ENCODE results near the gene FST. TPM values are rescaled to one million over a fixed set of nuclear protein-coding genes. Genes with fewer than 3 reads are reported as not detected.

The FST gene
- polyA plus RNA-seq, 1 of the 3 experiments (the other 2 are of a cell fraction) = 157 TPM

DNA sequence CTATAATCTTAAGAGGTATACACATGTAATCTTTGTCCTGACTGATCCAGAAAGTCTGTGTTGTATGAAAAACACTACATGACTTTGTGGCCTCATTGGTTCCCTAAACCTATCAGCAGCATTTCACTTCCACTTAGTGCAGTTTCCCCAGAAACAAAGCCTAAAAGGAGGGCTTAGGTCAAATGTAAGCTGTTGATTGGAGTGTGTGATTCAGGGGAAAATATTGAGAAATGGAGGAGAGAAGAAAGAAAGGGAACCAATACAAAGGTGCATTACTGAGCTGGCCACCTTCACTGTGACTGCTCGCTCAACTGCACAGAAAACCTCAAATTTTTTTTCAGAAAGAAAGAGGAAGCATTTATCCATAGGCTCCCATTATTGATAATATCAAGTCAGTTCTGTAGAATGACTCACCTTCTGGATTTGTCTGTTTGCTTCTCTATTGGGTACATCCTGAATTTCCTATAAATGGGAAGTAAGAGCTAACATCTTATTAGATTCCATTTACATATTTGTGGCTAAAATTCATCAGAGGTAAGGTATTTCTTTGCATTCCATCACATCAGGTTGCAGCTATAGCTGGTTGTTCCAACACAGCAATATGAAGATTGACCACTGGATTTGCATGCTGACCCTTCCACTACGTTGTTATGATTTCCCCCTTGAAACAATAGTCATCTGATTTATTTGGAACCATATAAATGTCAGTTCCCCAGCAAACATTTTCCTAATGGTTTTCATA, 10.3 kb upstream of the FST start:
- H3K9ac ChIP-seq = no peak overlapping the region
- CTCF ChIA-PET = interaction anchor here (1.3 kb wide), 1 partner anchor 8 kb away, joined by 4 read pairs; no protein-coding TSS in a partner anchor
- H2AFZ ChIP-seq (ENCODE audit: low read depth) = peak overlapping the region; percentile 25; the same call in 1 of the 2 replicates
- no peaks in the 10 kb centered on the region for H3K27me3 ChIP-seq (ENCODE audit: insufficient read depth)
- no peak for TF ChIP-seq SMC3 (IDR thresholded peaks at IDR 0.05; ENCODE audit: low read depth, low read length)
- TF ChIP-seq, protein P1, sequence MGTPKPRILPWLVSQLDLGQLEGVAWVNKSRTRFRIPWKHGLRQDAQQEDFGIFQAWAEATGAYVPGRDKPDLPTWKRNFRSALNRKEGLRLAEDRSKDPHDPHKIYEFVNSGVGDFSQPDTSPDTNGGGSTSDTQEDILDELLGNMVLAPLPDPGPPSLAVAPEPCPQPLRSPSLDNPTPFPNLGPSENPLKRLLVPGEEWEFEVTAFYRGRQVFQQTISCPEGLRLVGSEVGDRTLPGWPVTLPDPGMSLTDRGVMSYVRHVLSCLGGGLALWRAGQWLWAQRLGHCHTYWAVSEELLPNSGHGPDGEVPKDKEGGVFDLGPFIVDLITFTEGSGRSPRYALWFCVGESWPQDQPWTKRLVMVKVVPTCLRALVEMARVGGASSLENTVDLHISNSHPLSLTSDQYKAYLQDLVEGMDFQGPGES (IDR thresholded peaks at IDR 0.05; ENCODE audit: low read depth, low read length) = no peak
- peak in 1 of 2 experiments; percentile 50; a peak in 1 of 4 replicates for TF ChIP-seq EP300 (IDR thresholded peaks at IDR 0.05; ENCODE audit: borderline replicate concordance in 1 of 2, low read depth in 1 of 2, low read length in 1 of 2)
- peak; percentile 60; the same call in 1 of the 2 replicates for TF ChIP-seq JUND (IDR thresholded peaks at IDR 0.05)
- peak; percentile 80 for TF ChIP-seq TEAD4 (IDR thresholded peaks at IDR 0.05; ENCODE audit: borderline replicate concordance, insufficient read depth)
- TF ChIP-seq, protein P2, sequence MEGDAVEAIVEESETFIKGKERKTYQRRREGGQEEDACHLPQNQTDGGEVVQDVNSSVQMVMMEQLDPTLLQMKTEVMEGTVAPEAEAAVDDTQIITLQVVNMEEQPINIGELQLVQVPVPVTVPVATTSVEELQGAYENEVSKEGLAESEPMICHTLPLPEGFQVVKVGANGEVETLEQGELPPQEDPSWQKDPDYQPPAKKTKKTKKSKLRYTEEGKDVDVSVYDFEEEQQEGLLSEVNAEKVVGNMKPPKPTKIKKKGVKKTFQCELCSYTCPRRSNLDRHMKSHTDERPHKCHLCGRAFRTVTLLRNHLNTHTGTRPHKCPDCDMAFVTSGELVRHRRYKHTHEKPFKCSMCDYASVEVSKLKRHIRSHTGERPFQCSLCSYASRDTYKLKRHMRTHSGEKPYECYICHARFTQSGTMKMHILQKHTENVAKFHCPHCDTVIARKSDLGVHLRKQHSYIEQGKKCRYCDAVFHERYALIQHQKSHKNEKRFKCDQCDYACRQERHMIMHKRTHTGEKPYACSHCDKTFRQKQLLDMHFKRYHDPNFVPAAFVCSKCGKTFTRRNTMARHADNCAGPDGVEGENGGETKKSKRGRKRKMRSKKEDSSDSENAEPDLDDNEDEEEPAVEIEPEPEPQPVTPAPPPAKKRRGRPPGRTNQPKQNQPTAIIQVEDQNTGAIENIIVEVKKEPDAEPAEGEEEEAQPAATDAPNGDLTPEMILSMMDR (IDR thresholded peaks at IDR 0.05) = no peak
- TF ChIP-seq FOSL2 (IDR thresholded peaks at IDR 0.05; ENCODE audit: borderline replicate concordance, low read depth) = peak; percentile 55; the same call in 1 of the 2 replicates
- TF ChIP-seq, protein P3, sequence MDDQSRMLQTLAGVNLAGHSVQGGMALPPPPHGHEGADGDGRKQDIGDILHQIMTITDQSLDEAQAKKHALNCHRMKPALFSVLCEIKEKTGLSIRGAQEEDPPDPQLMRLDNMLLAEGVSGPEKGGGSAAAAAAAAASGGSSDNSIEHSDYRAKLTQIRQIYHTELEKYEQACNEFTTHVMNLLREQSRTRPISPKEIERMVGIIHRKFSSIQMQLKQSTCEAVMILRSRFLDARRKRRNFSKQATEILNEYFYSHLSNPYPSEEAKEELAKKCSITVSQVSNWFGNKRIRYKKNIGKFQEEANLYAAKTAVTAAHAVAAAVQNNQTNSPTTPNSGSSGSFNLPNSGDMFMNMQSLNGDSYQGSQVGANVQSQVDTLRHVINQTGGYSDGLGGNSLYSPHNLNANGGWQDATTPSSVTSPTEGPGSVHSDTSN (IDR thresholded peaks at IDR 0.05) = 0 out of 2 replicates have a peak, but pooled peaks have one; percentile 16
- H3K4me1 ChIP-seq (ENCODE audit: control insufficient read depth in 1 of 2, insufficient read depth in 2 of 2, low read depth in 1 of 2, low read length in 1 of 2) = no peaks in the 10 kb centered on the region
- peaks cover 5% of the 10 kb centered on the region for H3F3A ChIP-seq (replicated peaks; ENCODE audit: insufficient read depth)
- no peaks in the 10 kb centered on the region for H3K79me2 ChIP-seq (ENCODE audit: insufficient read depth)
- 20% methylated on average over 2 of the region's 2 CpGs for WGBS (ENCODE audit: low lambda C conversion rate)
- no peaks in the 10 kb centered on the region for H4K20me1 ChIP-seq (ENCODE audit: insufficient read depth)
- H3K4me2 ChIP-seq = 0 out of 2 replicates have a peak overlapping the region, but pooled peaks have one; percentile 25
- peak overlapping the region in 1 of 2 experiments; percentile 40; a peak in 2 of 4 replicates for H3K27ac ChIP-seq (ENCODE audit: low read depth in 2 of 2, low read length in 1 of 2)
- H3K4me3 ChIP-seq (ENCODE audit: low read depth in 2 of 2, low read length in 1 of 2) = no peak overlapping the region
- H3K36me3 ChIP-seq (replicated peaks in 1 of 2; ENCODE audit: control insufficient read depth in 1 of 2, insufficient read depth in 2 of 2, low read length in 1 of 2) = no peaks in the 10 kb centered on the region
- no peaks in the 10 kb centered on the region for H3K9me2 ChIP-seq
- POLR2A ChIA-PET = no interaction called here
- DNase-seq = no peak
- H3K9me3 ChIP-seq = no peaks in the 10 kb centered on the region

DNA sequence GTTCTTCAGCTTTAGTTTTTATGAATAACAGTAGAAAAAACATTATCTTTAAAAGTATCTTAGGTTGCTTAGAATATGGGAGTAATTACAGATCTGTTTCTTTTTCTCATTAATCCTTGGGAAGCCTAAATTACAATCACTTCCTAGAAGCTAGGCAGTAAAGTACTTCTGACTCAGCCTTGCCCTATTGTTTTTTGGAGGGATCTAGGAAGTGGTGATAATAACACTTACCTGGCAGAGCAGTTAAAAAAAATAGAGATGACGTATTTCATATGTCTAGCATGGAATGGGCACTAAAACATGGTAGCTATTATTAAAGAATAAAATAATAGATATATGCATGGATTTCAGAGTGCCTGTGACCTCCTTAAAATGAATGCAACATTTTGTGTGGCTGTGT, 8.2 kb upstream of the FST start:
- Histone ChIP-seq H3K36me3 (replicated peaks in 1 of 2; ENCODE audit: control insufficient read depth in 1 of 2, insufficient read depth in 2 of 2, low read length in 1 of 2) (no peaks in the 10 kb centered on the region), H3K27me3 (ENCODE audit: insufficient read depth) (no peaks in the 10 kb centered on the region), H4K20me1 (ENCODE audit: insufficient read depth) (no peaks in the 10 kb centered on the region), H3K79me2 (ENCODE audit: insufficient read depth) (no peaks in the 10 kb centered on the region), H3K4me3 (ENCODE audit: low read depth in 2 of 2, low read length in 1 of 2) (no peak overlapping the region), H3F3A (replicated peaks; ENCODE audit: insufficient read depth) (peaks cover 6% of the 10 kb centered on the region), H3K9ac (no peak overlapping the region), H3K9me3 (no peaks in the 10 kb centered on the region), H3K9me2 (no peaks in the 10 kb centered on the region), H3K4me1 (ENCODE audit: control insufficient read depth in 1 of 2, insufficient read depth in 2 of 2, low read depth in 1 of 2, low read length in 1 of 2) (no peaks in the 10 kb centered on the region), H3K27ac (ENCODE audit: low read depth in 2 of 2, low read length in 1 of 2) (no peak overlapping the region), H2AFZ (ENCODE audit: low read depth) (no peak overlapping the region), H3K4me2 (no peak overlapping the region)
- DNase-seq = no peak
- ChIA-PET CTCF (interaction anchor here (1.8 kb wide), 1 partner anchor 762 kb away, joined by 5 read pairs; no protein-coding TSS in a partner anchor), POLR2A (no interaction called here)
- WGBS (ENCODE audit: low lambda C conversion rate) = 81% methylated on average over 1 of the region's 1 CpG
- TF ChIP-seq FOXM1 (IDR thresholded peaks at IDR 0.05; ENCODE audit: low read depth) (no peak), ELF1 (IDR thresholded peaks at IDR 0.05) (no peak), CHD2 (IDR thresholded peaks at IDR 0.05; ENCODE audit: low read length, partially characterized antibody) (no peak), RFX5 (IDR thresholded peaks at IDR 0.05; ENCODE audit: low read length) (no peak), YY1 (IDR thresholded peaks at IDR 0.05; ENCODE audit: low read depth) (no peak), GATA2 (CRISPR knock-in tag; IDR thresholded peaks at IDR 0.05) (no peak), NFIC (IDR thresholded peaks at IDR 0.05; ENCODE audit: borderline replicate concordance) (no peak), RAD21 (IDR thresholded peaks at IDR 0.05; ENCODE audit: low read length) (no peak)
- TF ChIP-seq, protein P4, sequence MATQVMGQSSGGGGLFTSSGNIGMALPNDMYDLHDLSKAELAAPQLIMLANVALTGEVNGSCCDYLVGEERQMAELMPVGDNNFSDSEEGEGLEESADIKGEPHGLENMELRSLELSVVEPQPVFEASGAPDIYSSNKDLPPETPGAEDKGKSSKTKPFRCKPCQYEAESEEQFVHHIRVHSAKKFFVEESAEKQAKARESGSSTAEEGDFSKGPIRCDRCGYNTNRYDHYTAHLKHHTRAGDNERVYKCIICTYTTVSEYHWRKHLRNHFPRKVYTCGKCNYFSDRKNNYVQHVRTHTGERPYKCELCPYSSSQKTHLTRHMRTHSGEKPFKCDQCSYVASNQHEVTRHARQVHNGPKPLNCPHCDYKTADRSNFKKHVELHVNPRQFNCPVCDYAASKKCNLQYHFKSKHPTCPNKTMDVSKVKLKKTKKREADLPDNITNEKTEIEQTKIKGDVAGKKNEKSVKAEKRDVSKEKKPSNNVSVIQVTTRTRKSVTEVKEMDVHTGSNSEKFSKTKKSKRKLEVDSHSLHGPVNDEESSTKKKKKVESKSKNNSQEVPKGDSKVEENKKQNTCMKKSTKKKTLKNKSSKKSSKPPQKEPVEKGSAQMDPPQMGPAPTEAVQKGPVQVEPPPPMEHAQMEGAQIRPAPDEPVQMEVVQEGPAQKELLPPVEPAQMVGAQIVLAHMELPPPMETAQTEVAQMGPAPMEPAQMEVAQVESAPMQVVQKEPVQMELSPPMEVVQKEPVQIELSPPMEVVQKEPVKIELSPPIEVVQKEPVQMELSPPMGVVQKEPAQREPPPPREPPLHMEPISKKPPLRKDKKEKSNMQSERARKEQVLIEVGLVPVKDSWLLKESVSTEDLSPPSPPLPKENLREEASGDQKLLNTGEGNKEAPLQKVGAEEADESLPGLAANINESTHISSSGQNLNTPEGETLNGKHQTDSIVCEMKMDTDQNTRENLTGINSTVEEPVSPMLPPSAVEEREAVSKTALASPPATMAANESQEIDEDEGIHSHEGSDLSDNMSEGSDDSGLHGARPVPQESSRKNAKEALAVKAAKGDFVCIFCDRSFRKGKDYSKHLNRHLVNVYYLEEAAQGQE (IDR thresholded peaks at IDR 0.05; ENCODE audit: low read depth, low read length) = no peak
- TF ChIP-seq, protein P1 (IDR thresholded peaks at IDR 0.05; ENCODE audit: low read depth, low read length) = no peak
